NCI-H2196 (cell line): ENCODE data around the gene MRPS11.
"Not testable (repeated sequence)": the region's sequence is repeated elsewhere in the genome, so short reads cannot be mapped to it uniquely, and the experiment has no call there.

ENCODE experiments used
- DNase-seq: peaks from one replicate; lab custom pipeline; 2025; ENCODE audit not compliant: unreplicated experiment; lab: John Stamatoyannopoulos, UW

Gene MRPS11

DNA sequence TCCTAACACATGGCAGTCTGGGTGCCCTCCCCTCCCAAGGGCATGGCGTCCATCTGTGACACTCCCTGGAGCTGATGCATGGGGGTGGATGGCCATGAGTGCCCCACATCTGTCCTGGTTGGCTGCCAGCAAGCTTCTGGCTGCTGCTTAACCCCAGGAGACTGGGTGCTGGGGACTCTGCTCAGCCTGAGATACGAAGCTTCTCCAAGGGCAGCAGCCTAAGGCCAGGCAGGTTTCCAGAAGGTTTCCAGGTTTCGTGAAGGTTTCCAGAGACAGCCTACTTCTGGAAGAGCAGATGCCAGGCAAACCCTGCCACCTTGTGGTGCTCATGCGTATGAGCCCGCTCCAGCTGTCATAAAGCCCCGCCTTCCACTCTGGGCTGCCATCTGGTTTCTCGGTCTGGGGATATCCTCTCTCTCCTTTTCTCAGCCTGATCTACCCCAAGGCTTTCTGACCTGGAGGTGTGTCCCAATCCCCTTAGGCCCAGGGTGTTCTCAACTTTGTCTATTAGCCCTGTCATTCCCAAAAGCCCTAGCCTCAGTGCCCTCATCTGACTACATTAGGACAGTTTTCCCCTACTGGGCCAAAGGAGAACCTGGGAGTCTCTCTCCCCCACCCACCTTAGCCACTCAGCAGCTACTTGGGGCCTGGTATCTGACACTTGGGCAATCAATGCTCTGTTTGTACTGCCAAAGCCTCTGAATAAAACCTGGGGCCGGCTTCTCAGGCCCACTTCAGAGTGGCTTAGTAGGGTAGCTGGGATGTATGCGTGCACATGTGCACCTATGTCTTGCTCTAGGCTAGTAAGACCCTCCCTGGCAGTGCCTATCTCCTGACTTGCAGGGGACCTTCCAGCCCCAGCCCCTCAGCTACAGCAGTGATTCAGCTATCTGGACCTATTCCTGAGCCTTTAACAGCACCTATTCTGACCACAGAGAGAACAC is 12.4 kb upstream of the MRPS11 start:
- peak; percentile 59 for DNase-seq

DNA sequence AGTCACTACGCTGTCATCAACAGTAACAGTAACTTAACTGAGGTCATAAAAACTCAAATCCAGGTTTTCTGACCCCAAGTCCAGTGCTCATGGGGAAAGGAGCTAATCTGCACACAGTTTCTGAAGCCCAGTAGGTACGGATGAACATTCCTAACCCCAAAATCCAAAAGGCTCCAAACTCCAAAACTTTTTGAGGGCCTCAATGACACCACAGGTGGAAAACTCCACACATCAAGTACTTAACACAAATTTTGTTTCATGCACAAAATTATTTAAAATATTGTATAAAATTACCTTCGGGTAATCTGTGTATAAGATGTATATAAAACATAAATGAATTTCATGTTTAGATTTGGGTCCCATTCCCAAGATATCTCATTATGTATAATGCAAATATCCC is 10.8 kb upstream of the MRPS11 start:
- no peak for DNase-seq

GRCh38 chr15:88463870-88464532 is 3.5 kb upstream of the MRPS11 start:
- no peak for DNase-seq

DNA sequence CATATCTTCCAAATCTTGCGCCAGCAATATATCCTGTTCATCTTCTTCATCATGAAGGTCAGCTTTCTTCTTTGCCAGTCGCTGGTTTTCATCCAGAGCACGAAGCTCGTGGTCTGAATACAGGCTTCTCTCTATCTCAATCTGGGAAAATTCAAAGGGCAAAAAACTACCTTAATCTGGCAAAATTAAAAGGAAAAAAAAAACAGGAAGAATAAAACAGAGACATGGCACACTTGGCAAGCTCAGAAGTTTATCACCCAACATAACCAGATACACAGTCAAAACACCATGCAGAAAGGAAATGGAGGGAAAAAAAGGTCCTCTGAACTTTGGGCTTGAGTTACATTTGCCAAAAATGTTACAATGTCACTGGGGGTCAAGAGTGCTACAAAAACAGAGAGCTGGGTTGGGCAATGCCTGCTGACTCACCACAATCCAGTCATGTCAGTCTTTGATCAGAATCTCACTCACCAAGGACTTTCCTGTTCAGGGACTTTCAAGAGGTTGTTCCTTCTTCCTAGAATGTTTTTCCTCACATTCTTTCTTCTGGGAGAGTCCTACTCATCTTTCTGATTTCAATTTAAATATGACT is 1.8 kb upstream of the MRPS11 start:
- DNase-seq: no peak

DNA sequence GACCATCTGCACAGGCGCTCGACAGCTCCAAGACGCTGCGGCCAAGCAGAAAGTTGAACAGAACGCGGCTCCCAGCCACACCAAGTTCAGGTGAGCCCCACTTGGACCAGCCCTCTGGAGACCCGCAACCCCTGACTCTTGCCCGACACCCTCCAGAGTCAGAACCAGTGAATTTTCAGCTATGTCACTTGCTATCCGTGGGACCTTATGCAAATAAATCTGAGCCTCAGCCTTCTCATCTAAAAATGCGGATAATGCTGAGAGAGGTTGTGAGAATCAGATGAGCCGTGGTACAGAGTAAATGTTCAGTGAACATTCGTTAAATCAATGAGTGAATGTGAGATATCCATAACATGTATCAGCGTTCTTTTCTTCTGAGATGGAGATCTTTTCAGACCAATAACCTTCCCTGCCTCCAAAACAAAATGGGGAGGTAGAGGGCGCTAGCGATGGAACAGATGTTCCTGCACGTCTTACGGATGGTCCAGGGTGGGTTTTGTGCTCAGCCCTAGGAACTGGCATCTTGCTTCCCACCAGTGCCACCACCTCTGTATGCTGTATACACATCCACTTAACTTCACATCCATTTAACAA is 524 bp downstream of the MRPS11 start:
- DNase-seq: no peak

DNA sequence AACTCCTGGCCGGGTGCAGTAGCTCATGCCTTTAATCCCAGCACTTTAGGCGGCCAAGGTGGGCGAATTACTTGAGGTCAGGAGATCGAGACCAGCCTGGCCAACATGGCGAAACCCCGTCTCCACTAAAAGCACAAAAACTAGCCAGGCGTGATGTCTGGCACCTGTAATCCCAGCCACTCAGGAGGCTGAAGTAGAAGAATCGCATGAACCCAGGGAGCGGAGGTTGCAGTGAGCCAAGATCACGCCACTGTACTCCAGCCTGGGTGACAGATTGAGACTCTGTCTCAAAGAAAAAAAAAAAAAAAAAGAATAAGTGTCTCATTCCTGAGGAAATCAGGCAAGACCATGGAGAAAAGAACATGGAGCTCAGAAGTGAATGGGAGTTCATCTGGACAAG is 1.2 kb downstream of the MRPS11 start:
- not testable (repeated sequence) for DNase-seq

- no peak for DNase-seq
Observed at GRCh38 chr15:88469321-88469720, 1.8 kb downstream of the MRPS11 start.

DNA sequence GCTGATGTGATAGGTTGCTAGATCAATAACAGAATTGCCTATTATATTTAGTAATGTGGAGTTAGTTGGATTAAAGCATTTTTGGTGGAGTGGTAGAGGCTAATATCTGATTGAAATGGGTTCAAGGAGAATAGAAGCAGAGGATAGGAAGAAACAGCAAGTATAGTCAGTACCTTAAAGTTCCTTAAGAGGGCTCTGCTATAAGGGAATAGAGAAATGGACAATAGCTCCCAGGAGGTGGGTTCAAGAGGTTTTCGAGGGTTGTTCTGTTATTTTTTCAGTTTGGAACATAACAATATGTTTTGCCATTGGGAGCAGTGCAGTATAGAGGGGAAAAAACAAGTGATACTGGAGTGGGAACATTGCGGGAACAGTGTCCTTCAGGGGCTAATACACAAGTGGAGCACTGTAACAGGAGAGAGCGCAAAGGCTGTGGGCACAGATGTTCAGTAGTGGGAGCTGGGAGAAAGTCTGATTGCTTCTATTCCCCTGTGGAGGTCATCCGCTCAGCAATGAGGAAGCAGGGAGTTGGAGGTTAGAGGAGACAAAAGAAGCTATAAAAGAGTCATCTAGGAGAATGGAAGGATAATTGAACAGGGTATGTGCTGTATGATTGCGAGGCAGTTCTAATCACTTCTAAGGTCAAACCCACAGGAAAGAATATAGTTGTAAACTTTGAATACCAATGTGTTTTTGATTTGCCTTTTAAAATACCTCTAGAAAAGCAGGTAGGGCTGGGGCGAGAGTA is 3.3 kb downstream of the MRPS11 start:
- DNase-seq: no peak

- no peak for DNase-seq
Observed at GRCh38 chr15:88472225-88472624, 4.7 kb downstream of the MRPS11 start.

GRCh38 chr15:88473661-88474293 is 6.3 kb downstream of the MRPS11 start:
- DNase-seq: not testable (repeated sequence)

GRCh38 chr15:88476635-88477060 is 9.1 kb downstream of the MRPS11 start:
- DNase-seq: peak; percentile 58

- DNase-seq: no peak
Observed at GRCh38 chr15:88477126-88477525, 9.6 kb downstream of the MRPS11 start.

DNA sequence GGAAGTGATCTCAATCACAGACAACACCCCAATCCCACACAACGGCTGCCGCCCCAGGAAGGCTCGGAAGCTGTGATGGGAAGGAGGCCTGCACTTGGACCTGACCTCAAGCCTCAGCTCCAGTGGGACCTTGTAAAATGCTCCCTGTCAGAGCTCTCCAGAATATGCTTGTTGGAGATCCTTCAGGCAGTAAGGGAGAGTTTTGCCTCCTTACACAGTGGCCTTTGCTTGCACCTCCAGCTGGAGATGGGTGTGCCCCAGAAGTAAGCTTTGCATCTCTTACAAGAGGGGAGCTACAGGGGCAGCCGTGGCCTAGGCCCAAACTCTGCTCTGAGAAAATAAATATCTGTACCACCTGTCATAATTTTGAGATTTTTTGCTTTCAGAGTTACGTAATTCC is 10.4 kb downstream of the MRPS11 start:
- DNase-seq: no peak

DNA sequence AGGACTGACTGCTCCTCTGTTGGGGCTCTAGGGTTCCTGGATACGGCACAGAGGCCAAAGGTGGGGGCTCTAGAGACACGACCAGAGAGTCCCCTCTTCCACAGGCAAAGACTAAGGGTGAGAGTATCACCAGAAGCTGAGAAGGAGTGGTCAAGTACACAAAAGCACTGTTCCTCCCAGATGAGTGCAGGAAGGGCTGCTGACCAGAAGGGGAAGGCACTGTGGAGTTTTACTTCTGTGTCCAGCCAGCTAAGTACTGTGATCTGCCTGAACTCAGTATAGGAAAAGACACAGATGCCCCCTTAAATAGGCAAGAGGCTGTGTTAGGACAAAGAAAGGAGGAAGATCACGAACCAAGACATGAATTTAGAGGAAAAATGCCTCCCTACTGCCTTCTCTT is 11.7 kb downstream of the MRPS11 start:
- DNase-seq: no peak

DNA sequence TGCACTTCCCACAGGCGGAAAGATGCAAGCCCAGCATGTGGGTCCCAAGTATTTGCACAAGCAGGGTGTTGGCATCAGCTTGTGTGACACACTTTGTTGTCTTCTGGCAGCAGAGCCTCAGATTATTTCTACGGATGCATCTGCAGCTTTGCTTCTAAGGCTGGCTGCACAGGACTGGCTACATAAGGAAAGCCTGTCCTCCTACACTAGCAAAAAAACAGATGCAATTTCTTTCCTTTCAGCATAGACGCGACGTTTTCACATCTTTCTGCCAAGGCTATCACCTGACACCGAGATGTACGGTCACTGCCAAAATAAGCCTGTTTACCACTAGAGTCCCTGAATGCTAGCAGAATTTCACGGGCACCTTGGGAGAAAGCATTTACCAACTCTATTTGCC is 13.5 kb downstream of the MRPS11 start:
- DNase-seq: peak; percentile 2

- no peak for DNase-seq
Observed at GRCh38 chr15:88482263-88482662, 14.8 kb downstream of the MRPS11 start.

GRCh38 chr15:88484682-88485331 is 17.3 kb downstream of the MRPS11 start:
- DNase-seq: no peak

DNA sequence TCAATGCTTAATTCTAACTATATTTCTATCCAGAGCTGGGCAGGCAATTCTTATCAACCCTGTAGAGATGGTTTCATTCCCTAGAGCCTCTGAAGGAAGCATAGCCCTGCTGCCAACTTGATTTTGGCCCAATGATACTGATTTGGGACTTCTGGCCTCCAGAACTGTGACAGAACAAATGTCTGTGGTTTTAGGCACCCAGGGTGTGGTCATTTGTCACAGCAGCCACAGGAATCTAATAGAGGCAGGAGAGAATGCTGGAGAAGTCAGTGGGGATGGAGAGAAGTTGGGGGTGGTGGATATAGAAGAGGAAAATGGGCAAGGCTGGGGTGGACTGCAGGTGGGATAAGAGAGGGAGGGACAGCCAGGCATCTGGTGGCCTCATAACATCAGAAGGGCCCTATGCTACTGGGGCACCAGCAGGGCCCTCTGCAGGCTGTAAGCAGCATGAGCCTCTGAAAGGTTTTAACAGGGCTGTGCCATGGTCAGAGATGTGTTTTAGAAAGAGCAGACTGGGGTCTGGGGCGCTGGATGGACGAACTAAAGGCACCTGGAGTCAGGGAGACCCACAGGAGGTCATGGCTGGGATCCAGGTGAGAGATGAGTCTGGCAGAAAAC is 19.8 kb downstream of the MRPS11 start:
- DNase-seq: no peak

DNA sequence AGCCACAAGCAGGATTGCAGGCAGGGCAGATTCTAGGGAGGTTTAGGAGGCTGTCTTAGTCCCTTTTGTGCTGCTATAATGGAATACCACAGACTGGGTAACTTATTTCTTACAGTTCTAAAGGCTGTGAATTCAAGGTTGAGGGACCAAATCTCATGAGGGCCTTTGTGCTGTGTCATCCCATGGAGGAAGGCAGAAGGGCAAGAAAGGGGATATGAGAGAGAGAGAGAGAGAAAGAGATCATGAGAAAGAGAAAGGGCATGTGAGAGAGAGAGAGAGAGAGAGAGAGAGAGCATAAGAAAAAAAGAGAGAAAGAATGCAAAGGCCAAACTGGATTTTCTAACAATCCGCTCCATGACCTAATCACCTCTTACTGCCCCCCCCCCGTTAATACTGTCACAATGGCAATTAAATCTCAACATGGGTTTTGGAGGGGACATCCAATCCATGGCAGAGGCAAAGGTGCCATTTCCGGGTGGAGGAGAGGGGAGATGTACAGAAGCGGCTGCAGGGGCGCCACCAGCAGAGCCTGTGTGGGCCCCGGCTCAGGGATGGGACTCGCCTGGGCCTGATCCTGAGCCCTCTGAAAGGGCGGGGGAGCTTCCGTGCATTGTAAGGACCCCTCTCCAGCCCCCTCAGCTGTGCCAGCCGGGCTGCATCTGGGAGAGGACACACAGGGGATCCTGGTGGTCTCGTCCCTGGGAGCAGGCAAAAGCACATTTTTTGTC is 20.5 kb downstream of the MRPS11 start:
- no peak for DNase-seq
